Stimulated activated CD4-positive, alpha-beta T cell treated with anti-CD3 and anti-CD28 coated beads, Interleukin-1b, Interleukin-23, amount 100 ng/mL, for 4 hours (primary cell): ENCODE measurements around the gene ATP13A2.
"Not testable (repeated sequence)": the region's sequence is repeated elsewhere in the genome, so short reads cannot be mapped to it uniquely, and the experiment has no call there.

Experiments
- DNase-seq, 2 donors: peaks; one replicate each; pipeline ENCODE4 v3.0.0-alpha.2; 2020; ENCODE audit warnings: low read depth in 2 of 2

ATP13A2 gene

DNA sequence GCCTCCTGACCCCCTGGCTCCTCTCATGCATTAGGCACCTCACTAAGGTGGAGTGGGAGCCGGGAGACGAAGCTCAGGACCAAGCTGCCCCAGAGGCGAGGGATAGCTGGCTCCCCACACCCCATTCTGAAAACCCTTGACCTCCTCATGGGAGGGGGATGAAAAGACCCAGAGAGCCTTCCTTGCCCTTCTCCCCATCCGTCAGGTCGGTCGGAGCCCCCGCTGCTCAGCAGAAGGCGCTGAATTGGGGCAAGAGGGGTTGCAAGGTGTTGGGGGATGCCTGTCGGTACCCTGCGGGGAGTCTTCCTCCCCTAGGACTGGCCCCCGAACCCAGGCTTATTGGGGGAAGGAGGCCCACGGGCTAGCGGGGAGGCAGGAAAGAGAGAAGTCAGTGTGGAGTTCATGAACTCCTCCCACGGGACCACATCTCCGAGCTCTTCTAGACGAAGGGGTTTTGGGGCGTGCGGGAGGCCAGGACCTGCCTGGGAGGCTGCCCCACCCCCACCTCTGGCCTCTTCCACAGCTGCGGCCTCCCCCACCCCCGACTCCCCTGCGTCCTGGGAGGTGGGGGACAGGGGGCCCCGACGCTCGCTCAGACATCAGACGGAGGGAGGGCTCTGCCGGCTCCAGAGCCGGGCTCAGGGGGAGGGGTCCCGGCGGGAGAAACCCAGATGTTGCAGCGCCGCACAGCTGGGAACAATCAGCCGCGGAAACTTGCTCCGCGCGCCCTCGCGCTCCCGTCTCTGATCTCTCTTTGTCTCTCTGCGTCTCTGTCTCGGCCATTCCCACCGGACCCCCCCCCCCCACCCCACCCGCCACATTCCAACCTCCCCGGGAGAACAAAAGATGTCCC, 32.0 kb downstream of the ATP13A2 start:
- DNase-seq, result no peak

DNA sequence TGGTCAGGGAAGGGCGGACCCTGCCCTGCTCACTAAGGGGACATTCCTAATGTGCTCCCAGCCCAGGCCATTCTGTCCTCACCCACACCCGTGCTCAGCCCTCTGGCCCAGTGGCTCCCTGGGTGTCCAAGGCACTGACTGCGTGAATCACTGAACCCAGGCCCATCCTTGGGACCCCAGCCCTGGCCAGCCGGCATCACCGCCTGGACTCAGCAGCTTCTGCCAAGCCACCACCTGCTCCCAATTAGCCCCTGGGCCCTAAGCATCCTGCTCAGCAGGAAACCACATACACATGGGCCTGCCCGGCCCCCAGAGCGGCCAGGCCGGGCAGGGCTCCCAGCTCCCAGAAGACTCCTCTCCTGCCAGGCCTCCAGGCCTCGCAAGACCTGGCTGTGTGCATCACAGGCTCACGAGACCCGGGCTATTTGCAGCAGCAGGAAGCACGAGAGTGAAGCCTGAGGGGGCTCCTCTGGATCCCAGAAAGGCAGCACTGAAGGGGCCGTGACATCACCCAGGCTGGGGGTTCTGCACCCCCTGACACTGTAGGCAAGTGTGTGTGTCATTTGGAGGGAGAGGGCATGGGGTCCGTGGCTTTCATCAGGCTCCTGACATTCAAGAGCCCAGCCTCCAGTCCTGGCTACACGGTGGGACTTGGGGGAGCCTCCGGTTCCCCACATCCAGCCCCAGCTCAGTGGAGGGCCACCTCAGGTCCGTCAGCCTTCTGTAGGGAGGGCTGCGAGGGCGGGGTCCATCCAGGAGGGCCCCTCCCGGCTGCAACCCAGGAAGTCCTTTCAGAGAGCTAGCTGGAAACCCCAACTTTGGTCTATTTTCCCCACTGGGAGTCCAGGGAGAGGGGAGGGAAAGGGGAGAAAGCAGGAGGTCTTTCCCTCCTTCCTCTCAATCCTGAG, 32.9 kb downstream of the ATP13A2 start:
- DNase-seq, result no peak

DNA sequence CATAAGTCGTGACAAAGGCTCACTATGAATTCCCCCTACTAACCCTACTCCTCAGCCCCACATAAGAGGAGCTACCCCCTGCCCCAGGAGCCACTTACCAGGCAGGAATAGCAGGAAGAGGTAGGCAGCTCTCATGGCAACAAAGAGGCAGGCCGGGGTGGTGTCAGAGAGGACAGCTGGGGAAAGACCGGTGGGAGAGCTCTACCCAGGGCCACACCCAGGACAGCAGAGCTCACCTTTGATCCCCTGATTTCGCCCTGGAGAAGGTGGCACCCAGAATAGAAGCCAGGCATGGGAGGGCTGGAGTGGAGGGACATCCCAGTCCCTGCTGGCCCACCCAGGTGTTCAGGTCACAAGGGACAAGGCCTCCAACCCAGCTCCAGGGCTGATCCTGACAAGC, 33.6 kb downstream of the ATP13A2 start:
- DNase-seq, result no peak

DNA sequence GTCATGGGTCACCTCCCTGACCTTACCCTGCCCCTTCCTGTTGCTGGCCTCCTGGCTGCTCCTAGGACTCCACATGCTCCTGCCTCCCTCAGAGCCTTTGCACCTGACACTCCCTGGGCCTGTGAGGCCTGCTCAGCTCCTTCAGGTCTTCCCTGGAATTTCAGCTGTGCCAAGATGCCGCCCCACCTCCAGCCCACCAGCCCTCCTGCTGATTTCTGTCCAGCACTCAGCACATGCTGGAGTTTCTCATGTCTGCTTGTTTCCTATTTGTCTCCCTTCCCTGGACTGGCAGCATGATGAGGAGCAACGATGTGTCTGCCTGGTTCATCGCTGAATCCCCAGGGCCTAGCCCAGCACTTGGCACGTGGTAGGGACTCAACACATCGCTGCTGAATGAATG, 34.4 kb downstream of the ATP13A2 start:
- no peak for DNase-seq

DNA sequence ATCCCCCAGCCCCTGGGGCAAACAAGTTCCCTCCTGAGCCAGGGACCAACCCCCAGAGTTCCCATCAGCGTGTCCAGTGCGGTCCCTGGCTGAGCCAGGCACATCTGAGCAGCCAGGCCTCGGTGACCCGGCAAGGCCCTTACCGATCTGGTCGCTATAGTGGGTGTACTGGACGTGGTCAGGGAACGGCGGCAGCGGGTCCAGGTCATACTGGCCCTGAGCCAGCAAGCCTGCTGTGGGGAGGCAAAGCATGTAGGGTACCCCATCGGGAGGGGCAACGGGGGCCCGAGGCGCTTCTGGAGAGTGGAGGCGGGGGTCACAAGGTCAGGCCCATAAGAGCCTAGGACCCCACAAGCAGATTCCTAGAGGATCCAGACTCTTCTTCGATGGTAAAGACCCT, 34.8 kb downstream of the ATP13A2 start:
- DNase-seq, result no peak

DNA sequence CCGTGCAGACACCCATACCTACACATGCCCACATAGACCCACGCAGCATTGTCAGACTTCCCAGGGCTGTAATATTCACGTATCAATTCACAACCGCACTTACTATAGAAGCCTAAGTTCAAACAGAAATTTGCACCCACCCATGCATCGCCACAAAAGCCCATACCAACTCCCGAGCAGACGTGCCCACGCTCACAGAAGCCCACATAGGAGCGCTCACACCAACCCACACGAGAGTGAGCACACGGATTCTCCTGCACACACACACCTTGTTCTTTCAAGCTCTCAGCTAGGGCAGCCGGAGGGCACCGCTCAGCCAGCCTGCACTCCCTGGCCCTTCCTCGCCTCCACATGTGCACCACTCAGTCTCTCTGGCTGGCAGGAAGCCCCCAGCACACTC, 35.9 kb downstream of the ATP13A2 start:
- no peak for DNase-seq

DNA sequence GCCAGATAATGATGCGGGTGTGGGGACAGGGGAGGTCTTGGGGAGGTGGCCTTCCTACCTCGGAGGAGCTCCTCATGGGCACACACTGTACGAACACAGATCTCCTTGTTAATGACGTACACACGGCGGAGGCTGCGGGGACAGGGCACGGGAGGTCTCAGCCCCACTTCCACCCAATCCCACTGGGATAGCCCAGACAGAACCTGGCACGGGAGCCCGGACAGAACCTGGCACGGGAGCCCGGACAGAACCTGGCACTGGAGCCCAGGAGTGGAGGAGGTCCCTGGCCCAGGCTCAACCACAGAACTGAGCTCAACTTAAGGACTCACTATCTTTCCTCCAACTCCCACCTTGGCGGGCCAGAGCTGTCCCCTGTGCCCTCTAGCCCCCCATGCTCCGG, 36.5 kb downstream of the ATP13A2 start:
- no peak for DNase-seq

DNA sequence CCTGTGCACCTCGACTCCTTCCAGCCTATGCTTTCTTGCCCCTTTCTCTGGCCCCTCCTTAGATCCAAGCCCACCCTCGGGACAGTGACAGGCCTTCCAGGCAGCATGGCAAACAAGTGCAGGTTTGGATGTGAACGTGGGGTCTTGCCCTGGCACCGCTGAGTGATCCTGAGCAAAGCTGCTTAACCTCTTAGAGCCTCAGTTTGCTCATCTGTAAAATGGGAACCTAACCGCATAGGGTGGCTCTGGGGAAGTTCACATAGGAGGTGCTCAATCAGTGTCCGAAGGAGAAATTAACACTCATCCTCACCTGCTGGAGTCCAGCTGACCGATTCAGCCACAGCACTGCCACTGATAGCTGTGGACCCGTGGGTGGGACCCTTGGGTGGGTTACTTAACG, 38.5 kb downstream of the ATP13A2 start:
- no peak for DNase-seq

DNA sequence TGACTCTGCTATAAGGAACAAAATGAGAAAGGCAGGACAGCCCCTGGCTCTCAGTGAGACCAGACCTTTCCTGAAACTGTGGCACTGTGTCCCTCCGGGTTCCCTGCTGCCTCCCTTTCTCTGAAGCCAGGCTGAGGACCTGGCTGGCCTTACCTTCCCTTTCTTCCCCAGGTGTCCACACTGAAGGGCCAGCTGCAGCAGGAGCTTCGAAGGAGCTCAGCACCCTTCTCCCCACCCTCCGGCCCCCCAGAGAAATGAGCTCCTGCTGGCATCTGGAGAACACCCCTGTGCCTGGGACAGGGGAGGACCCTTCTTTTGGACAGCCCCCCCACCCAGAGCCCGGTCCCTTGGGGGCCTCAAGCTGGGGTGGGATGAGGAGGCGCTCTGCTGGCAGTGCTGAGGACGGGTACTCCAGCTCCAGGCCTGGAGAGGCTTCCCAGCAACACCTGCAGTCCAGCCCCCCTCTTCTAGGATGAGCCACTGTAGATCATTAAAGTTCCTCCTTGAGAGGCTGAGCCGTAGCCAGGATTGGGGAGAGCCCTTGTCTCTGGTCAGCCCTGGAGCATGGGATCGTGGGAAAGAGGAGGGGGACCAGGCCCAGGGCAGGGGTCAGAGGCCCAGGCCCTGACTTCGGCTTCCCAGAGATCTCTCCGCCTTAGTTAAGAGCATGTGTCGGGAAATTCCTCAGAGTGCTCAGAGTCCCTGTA, 39.4 kb downstream of the ATP13A2 start:
- DNase-seq, result no peak

DNA sequence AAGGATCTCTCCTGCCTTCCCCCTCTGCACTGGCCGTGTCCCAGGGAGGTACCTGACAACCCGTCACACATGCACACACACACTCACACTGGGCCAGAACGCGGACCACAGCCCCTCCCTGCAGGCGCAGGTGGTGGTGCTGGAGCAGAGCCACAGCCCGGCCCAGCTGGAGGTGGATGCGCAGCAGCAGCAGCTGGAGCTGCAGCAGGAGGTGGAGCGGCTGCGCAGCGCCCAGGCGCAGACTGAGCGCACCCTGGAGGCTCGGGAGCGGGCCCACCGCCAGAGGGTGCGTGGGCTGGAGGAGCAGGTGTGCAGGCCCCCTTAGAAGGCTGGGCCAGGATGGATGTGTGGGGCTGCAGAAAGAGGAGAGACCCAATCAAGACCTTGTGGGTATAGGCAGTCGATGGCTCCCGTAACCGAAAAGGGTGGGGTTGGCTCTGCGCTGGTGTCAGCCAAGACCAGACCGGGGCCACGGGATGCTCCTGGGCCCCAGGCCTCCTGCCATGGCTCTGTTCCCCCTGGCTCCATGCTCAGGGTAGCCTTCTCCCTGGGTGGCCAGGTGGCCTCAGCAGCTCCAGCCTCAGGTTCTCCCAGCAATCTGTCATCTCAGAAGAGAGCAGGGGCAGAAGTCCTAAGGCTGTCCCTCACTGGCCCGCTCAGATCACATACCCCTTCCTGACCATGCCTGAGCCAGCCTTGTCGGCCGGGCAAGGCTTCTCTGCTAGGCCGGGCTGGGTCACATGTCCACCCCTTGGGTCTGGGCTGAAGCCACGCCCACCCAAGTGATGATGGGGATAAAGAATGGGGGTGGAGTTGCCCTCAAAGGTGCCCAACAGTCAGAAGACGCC, 40.2 kb downstream of the ATP13A2 start:
- no peak for DNase-seq

DNA sequence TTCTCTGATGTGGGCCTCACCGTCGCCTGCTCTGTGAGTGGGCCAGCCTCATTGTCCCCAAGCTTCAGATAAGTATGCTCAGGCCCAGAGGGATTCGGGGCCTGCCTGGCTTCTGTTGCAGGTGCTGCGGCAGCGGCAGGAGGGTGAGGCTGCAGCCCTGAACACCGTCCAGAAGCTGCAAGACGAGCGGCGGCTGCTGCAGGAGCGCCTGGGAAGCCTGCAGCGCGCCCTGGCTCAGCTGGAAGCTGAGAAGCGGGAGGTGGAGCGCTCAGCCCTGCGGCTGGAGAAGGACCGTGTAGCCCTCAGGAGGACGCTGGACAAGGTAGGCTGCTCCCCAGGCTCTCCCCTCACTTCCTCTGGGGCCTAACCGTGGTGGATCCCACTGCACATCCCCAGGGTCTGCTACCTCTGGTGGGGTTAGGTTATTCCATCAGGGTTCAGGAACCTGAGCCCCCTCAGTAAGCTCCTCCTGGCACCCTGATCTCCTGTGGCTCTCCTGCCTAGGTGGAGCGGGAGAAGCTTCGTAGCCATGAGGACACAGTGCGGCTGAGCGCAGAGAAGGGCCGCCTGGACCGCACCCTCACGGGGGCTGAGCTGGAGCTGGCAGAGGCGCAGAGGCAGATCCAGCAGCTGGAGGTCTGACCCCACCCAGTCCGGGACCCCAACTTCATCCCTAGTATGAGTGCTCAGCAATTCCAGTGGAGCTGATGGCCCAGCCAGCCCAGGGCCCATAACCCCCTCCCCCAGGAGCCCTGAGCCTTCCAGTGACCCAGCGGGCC, 41.4 kb downstream of the ATP13A2 start:
- no peak for DNase-seq

DNA sequence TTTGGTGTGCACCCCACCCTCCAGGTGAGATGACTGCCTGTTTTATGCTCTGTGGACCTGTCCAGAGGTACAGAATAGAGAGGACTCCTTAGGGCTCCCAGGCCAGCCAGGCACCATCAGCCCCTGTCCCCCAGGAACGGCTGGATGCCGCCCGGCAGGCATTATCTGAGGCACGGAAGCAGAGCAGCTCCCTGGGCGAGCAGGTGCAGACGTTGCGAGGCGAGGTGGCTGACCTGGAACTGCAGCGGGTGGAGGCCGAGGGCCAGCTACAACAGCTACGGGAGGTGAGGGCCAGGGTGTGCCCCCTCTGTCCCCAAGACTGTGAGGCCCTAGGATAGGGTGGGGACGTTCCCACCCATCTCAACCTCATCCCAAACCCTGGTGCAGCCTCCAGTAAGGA, 42.1 kb downstream of the ATP13A2 start:
- no peak for DNase-seq

DNA sequence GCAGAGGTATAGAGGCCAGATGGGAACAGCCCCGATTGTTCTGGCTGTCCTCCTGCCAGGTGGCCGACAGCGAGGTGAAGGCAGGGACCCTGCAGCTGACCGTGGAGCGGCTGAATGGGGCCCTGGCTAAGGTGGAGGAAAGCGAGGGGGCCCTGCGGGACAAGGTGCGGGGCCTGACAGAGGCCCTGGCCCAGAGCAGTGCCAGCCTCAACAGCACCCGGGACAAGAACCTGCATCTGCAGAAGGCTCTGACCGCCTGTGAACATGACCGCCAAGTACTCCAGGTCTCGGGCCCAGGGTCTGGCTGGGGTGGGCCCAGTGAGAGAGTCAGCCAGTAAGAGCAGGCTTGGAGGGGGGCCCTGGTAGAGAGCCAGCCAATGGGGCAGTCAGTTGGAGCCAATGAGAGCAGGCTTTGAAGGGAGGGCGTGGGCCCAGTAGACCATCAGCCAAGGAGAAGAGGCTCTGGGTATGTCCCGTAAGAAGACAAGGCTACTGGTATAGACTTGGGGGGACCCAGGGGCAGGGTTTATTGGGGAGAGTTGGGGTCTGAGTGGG, 42.6 kb downstream of the ATP13A2 start:
- DNase-seq, result no peak

DNA sequence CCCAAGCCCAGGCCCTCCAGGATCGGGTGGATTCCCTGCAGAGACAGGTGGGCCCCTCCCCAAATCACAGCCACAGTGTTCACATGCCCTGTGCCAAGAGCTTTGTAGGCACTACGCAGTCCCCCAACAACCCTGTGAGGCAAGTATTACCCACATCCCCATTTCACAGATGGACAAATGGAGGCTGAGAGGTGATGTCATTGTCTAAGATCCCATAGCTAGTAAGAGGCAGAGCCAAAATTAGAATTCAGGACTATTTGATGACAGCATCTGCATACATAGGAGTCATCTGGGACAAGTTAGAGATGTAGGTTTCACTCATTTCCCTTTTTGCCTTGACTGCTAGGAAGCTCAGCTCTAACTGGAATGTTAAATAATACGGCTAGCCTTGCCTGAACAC, 43.4 kb downstream of the ATP13A2 start:
- no peak for DNase-seq

DNA sequence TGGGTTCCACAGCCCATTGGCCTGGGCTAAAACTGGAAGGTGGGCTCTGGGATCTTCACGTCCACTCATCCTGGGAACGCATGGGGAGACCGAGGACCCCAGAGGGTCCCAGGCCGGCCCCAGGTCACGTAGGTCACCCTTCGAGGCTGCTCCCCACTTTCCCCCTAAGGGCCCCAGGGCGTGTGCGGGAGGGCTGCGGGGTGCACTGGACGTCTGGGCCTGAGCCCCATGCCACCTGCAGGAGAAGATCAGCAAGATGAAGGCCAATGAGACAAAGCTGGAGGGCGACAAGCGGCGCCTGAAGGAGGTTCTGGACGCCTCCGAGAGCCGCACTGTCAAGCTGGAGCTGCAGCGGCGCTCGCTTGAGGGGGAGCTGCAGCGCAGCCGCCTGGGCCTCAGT, 43.8 kb downstream of the ATP13A2 start:
- DNase-seq, result no peak

DNA sequence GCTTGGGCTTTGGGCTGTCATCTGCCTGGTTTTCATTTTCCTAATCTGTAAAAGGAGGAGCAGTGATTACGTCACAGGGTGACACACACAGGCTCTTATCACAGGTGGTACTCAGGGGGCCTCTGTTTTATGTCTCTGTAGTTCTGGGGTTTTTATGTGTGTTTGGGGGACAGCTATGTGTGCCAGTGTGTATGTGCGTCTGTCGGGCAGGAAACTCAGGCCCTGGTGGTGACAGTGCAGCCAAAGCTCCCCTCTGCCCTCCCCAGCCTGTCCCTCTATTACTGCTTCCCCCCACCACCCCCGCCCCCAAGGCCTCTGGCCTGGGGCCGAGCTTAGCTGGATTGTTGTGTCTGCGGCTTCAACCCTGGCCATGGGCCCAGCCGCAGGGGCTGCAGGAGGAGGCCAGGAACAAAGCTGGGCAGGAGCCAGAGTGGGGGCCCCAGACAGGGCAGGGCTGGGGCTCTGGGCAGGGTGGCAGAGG, 44.6 kb downstream of the ATP13A2 start:
- no peak for DNase-seq

DNA sequence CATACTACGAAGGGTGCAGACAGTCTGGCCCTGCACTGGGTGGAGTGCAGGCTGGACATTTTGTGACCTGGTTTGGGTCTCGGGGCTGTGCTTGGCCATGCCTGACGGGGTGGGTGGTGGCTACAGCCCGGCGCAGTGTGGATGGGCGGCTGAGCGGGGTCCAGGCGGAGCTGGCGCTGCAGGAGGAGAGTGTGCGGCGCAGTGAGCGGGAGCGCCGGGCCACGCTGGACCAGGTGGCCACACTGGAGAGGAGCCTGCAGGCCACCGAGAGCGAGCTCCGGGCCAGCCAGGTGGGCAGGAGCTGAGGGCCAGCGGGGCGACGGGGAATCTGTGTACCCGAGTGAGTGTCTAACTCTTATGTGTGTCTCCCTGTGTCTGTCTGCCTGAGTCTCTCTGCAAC, 45.4 kb downstream of the ATP13A2 start:
- no peak for DNase-seq

DNA sequence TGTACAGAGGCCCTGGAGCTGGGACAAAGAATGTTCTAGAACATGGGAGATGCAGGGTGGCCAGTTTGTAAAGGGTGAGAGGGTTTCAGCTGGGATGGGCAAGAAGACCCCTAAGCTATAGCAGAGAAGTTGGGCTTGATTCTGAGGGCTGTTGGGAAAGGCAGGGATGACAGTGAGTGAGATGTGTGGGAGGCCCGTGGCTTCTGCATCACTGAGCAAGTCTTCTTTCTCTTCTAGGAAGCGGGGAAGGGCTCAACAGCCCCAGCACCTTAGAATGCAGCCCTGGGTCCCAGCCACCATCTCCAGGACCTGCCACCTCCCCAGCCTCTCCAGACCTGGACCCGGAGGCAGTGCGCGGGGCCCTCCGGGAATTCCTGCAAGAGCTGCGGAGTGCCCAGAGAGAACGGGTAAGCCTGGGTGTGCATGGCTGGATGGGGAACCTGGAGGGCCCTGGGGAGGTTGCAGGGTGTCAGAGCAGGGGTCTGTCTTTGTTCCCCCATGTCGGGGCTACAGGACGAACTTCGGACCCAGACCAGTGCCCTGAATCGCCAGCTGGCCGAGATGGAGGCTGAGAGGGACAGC, 46.2 kb downstream of the ATP13A2 start:
- no peak for DNase-seq

DNA sequence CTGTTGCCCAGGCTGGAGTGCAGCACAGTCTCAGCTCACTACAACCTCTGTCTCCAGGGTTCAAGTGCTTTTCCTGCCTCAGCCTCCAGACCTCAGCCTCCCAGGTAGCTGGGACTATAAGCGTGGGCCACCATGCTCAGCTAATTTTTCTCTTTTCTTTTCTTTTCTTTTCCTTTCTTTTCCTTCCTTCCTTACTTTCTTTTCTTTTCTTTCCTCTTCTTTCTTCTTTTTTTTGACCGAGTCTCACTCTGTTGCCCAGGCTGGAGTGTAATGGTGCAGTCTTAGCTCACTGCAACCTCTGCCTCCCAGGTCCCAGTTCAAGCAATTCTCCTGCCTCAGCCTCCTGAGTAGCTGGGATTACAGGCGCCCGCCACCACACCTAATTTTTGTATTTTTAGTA, 47.6 kb downstream of the ATP13A2 start:
- not testable (repeated sequence) for DNase-seq
